Measurements from ENCODE around the gene ATP2B2. TPM values are rescaled to one million over a fixed set of nuclear protein-coding genes. Genes with fewer than 3 reads are reported as not detected.

Gene ATP2B2
- polyA plus RNA-seq, 4 donors = 0.39 to 0.55 TPM; not detected in 2

- whole genome bisulfite sequencing, 3 donors = 90 to 94% (median 90%) methylated on average over 9 of the region's 9 CpGs
- Histone ChIP-seq H3K4me3 (ENCODE audit: low read depth in 1 of 3, low read length in 3 of 3) (no peak overlapping the region), H3K36me3 (ENCODE audit: control insufficient read depth in 3 of 3, insufficient read depth in 2 of 3, low read depth in 1 of 3, low read length in 3 of 3) (peaks cover 0 to 67% (median 2%) of the 10 kb centered on the region in 3 donors), H3K27me3 (ENCODE audit: control insufficient read depth in 3 of 3, insufficient read depth in 3 of 3, low read length in 3 of 3) (no peaks in the 10 kb centered on the region), H3K9me3 (ENCODE audit: control insufficient read depth in 2 of 2, insufficient read depth in 1 of 2, low read depth in 1 of 2, low read length in 1 of 2) (no peaks in the 10 kb centered on the region), H3K4me1 (ENCODE audit: control insufficient read depth in 3 of 3, insufficient read depth in 2 of 3, low read depth in 1 of 3, low read length in 2 of 3) (peaks cover 0 to 9% (median 0%) of the 10 kb centered on the region in 3 donors), H3K27ac (ENCODE audit: low read depth in 1 of 3, low read length in 2 of 3) (no peak overlapping the region)
- FAIRE-seq (no peak), DNase-seq (no peak)
Measured at GRCh38 chr3:10289077-10289476, 216.3 kb downstream of the ATP2B2 start.

DNA sequence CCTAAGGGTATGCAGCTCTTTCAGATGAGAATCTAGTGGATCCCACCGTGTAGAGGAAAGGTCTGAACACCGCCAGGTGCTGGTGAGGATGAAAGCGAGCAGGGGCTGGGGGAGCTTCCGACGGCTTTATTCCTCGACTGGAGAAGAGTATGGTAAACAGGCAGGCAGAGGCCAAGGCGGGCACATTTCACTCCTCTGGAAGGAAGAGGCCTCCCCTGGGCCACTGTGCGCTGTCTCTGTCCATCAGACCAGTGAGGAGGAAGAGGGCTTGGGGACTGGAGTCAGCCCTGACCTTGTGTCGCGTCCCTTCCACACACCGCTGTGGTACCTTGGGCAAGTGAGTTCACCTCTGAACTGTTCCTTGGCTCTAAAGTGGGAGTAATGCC lies 216.8 kb downstream of the ATP2B2 start:
- H3K27me3 ChIP-seq (ENCODE audit: control insufficient read depth in 3 of 3, insufficient read depth in 3 of 3, low read length in 3 of 3) = no peaks in the 10 kb centered on the region
- FAIRE-seq (no peak), DNase-seq (no peak)
- H3K27ac ChIP-seq (ENCODE audit: low read depth in 1 of 3, low read length in 2 of 3) = no peak overlapping the region
- no peak overlapping the region for H3K4me3 ChIP-seq (ENCODE audit: low read depth in 1 of 3, low read length in 3 of 3)
- H3K9me3 ChIP-seq (ENCODE audit: control insufficient read depth in 2 of 2, insufficient read depth in 1 of 2, low read depth in 1 of 2, low read length in 1 of 2) = no peaks in the 10 kb centered on the region
- peaks cover 0 to 69% (median 2%) of the 10 kb centered on the region in 3 donors for H3K36me3 ChIP-seq (ENCODE audit: control insufficient read depth in 3 of 3, insufficient read depth in 2 of 3, low read depth in 1 of 3, low read length in 3 of 3)
- H3K4me1 ChIP-seq (ENCODE audit: control insufficient read depth in 3 of 3, insufficient read depth in 2 of 3, low read depth in 1 of 3, low read length in 2 of 3) = peaks cover 0 to 9% (median 0%) of the 10 kb centered on the region in 3 donors
- 88 to 95% (median 95%) methylated on average over 11 of the region's 11 CpGs for WGBS, 3 donors

GRCh38 chr3:10287936-10288574 lies 217.3 kb downstream of the ATP2B2 start:
- Histone ChIP-seq H3K27me3 (ENCODE audit: control insufficient read depth in 3 of 3, insufficient read depth in 3 of 3, low read length in 3 of 3) (no peaks in the 10 kb centered on the region), H3K36me3 (ENCODE audit: control insufficient read depth in 3 of 3, insufficient read depth in 2 of 3, low read depth in 1 of 3, low read length in 3 of 3) (peaks cover 0 to 71% (median 2%) of the 10 kb centered on the region in 3 donors), H3K4me1 (ENCODE audit: control insufficient read depth in 3 of 3, insufficient read depth in 2 of 3, low read depth in 1 of 3, low read length in 2 of 3) (peaks cover 0 to 8% (median 0%) of the 10 kb centered on the region in 3 donors), H3K4me3 (ENCODE audit: low read depth in 1 of 3, low read length in 3 of 3) (no peak overlapping the region), H3K27ac (ENCODE audit: low read depth in 1 of 3, low read length in 2 of 3) (no peak overlapping the region), H3K9me3 (ENCODE audit: control insufficient read depth in 2 of 2, insufficient read depth in 1 of 2, low read depth in 1 of 2, low read length in 1 of 2) (no peaks in the 10 kb centered on the region)
- FAIRE-seq (no peak), DNase-seq (no peak)
- WGBS, 3 donors = 91 to 95% (median 95%) methylated on average over 12 of the region's 12 CpGs

DNA sequence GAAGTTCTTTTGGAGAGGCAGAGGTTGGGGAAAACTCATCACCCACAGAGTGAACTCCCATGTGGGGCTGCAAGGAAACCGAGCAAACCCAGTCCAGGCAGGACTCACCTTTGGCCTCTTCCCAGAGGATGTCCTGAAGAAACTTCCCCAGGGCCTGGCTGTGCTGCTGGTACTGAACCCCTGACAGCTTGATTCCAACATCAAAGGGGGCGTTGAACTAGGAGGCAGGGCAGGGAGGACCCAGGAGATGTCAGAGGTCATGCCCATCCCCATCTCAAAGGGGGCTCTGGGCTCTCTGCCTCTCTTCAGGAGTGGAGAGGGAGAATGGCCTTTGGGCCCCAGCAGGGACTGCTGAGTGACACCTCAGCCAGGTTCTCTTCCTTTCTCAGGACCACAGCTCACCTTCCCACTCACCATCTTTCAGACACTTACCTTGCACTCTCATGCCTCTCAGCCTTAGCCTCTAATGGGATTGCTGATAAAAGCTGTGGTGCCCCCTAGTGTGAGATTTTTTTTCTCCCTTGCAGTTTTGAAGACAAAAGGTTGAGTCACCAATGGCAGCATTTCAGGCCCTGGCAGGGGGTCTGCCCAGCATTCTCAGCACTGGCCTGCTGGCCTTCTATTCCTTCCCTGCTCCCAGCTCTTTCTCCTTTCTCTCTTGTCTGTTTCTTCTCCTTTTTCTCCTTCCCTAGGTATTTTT lies 218.6 kb downstream of the ATP2B2 start:
- Histone ChIP-seq H3K27ac (ENCODE audit: low read depth in 1 of 3, low read length in 2 of 3) (no peak overlapping the region), H3K36me3 (ENCODE audit: control insufficient read depth in 3 of 3, insufficient read depth in 2 of 3, low read depth in 1 of 3, low read length in 3 of 3) (peaks cover 0 to 67% (median 4%) of the 10 kb centered on the region in 3 donors), H3K4me1 (ENCODE audit: control insufficient read depth in 3 of 3, insufficient read depth in 2 of 3, low read depth in 1 of 3, low read length in 2 of 3) (no peaks in the 10 kb centered on the region), H3K27me3 (ENCODE audit: control insufficient read depth in 3 of 3, insufficient read depth in 3 of 3, low read length in 3 of 3) (no peaks in the 10 kb centered on the region), H3K9me3 (ENCODE audit: control insufficient read depth in 2 of 2, insufficient read depth in 1 of 2, low read depth in 1 of 2, low read length in 1 of 2) (no peaks in the 10 kb centered on the region), H3K4me3 (ENCODE audit: low read depth in 1 of 3, low read length in 3 of 3) (no peak overlapping the region)
- WGBS, 3 donors = 75 to 83% (median 81%) methylated on average over 2 of the region's 2 CpGs
- FAIRE-seq (no peak), DNase-seq (peak; percentile 29 to 41)

- Histone ChIP-seq H3K36me3 (ENCODE audit: control insufficient read depth in 3 of 3, insufficient read depth in 2 of 3, low read depth in 1 of 3, low read length in 3 of 3) (peaks cover 0 to 70% (median 4%) of the 10 kb centered on the region in 3 donors), H3K4me3 (ENCODE audit: low read depth in 1 of 3, low read length in 3 of 3) (no peak overlapping the region), H3K27ac (ENCODE audit: low read depth in 1 of 3, low read length in 2 of 3) (no peak overlapping the region), H3K27me3 (ENCODE audit: control insufficient read depth in 3 of 3, insufficient read depth in 3 of 3, low read length in 3 of 3) (no peaks in the 10 kb centered on the region), H3K4me1 (ENCODE audit: control insufficient read depth in 3 of 3, insufficient read depth in 2 of 3, low read depth in 1 of 3, low read length in 2 of 3) (no peaks in the 10 kb centered on the region), H3K9me3 (ENCODE audit: control insufficient read depth in 2 of 2, insufficient read depth in 1 of 2, low read depth in 1 of 2, low read length in 1 of 2) (no peaks in the 10 kb centered on the region)
- no peak for DNase-seq
- FAIRE-seq = no peak
- WGBS, 3 donors = 83 to 90% (median 86%) methylated on average over 5 of the region's 5 CpGs
Measured at GRCh38 chr3:10286133-10286524, 219.3 kb downstream of the ATP2B2 start.

GRCh38 chr3:10285272-10286132 lies 219.9 kb downstream of the ATP2B2 start:
- Histone ChIP-seq H3K4me3 (ENCODE audit: low read depth in 1 of 3, low read length in 3 of 3) (no peak overlapping the region), H3K9me3 (ENCODE audit: control insufficient read depth in 2 of 2, insufficient read depth in 1 of 2, low read depth in 1 of 2, low read length in 1 of 2) (no peaks in the 10 kb centered on the region), H3K4me1 (ENCODE audit: control insufficient read depth in 3 of 3, insufficient read depth in 2 of 3, low read depth in 1 of 3, low read length in 2 of 3) (no peaks in the 10 kb centered on the region), H3K36me3 (ENCODE audit: control insufficient read depth in 3 of 3, insufficient read depth in 2 of 3, low read depth in 1 of 3, low read length in 3 of 3) (peaks cover 4 to 69% (median 4%) of the 10 kb centered on the region in 3 donors), H3K27me3 (ENCODE audit: control insufficient read depth in 3 of 3, insufficient read depth in 3 of 3, low read length in 3 of 3) (no peaks in the 10 kb centered on the region), H3K27ac (ENCODE audit: low read depth in 1 of 3, low read length in 2 of 3) (no peak overlapping the region)
- DNase-seq = no peak
- 84 to 89% (median 89%) methylated on average over 12 of the region's 12 CpGs for WGBS, 3 donors
- no peak for FAIRE-seq

GRCh38 chr3:10284496-10284895 lies 220.9 kb downstream of the ATP2B2 start:
- Histone ChIP-seq H3K36me3 (ENCODE audit: control insufficient read depth in 3 of 3, insufficient read depth in 2 of 3, low read depth in 1 of 3, low read length in 3 of 3) (peaks cover 10 to 71% (median 11%) of the 10 kb centered on the region in 3 donors), H3K4me3 (ENCODE audit: low read depth in 1 of 3, low read length in 3 of 3) (no peak overlapping the region), H3K4me1 (ENCODE audit: control insufficient read depth in 3 of 3, insufficient read depth in 2 of 3, low read depth in 1 of 3, low read length in 2 of 3) (no peaks in the 10 kb centered on the region), H3K27me3 (ENCODE audit: control insufficient read depth in 3 of 3, insufficient read depth in 3 of 3, low read length in 3 of 3) (no peaks in the 10 kb centered on the region), H3K27ac (ENCODE audit: low read depth in 1 of 3, low read length in 2 of 3) (no peak overlapping the region), H3K9me3 (ENCODE audit: control insufficient read depth in 2 of 2, insufficient read depth in 1 of 2, low read depth in 1 of 2, low read length in 1 of 2) (no peaks in the 10 kb centered on the region)
- WGBS, 3 donors = 72 to 83% (median 77%) methylated on average over 9 of the region's 9 CpGs
- FAIRE-seq = no peak
- DNase-seq = no peak

DNA sequence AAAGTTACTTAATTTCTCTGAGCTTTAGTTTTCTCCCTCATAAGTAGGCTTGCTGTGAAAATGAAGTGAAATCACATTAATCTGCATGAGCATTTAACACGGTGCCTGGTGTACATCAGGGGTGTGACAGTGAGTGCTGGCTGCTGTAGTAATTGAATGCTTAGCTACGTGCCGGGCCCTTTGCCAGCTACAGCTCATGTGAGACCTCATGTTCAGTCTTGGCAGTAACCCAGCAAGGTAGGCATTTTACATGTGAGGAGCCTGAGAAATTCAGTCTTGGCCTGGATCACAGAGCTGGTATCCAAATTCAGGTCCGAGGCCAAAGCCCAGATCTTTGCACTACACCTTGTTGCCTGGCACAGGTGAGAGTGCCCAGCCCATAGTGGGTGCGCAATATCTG lies 221.7 kb downstream of the ATP2B2 start:
- Histone ChIP-seq H3K27ac (ENCODE audit: low read depth in 1 of 3, low read length in 2 of 3) (no peak overlapping the region), H3K9me3 (ENCODE audit: control insufficient read depth in 2 of 2, insufficient read depth in 1 of 2, low read depth in 1 of 2, low read length in 1 of 2) (no peaks in the 10 kb centered on the region), H3K4me1 (ENCODE audit: control insufficient read depth in 3 of 3, insufficient read depth in 2 of 3, low read depth in 1 of 3, low read length in 2 of 3) (no peaks in the 10 kb centered on the region), H3K27me3 (ENCODE audit: control insufficient read depth in 3 of 3, insufficient read depth in 3 of 3, low read length in 3 of 3) (no peaks in the 10 kb centered on the region), H3K36me3 (ENCODE audit: control insufficient read depth in 3 of 3, insufficient read depth in 2 of 3, low read depth in 1 of 3, low read length in 3 of 3) (peaks cover 15 to 71% (median 19%) of the 10 kb centered on the region in 3 donors), H3K4me3 (ENCODE audit: low read depth in 1 of 3, low read length in 3 of 3) (no peak overlapping the region)
- 56 to 76% (median 69%) methylated on average over 5 of the region's 5 CpGs for WGBS, 3 donors
- DNase-seq (no peak), FAIRE-seq (no peak)

Data from small intestine (tissue), 7 donors.